GM19397 (cell line): ENCODE results near the gene TLR10.
"Not testable (repeated sequence)": the region's sequence is repeated elsewhere in the genome, so short reads cannot be mapped to it uniquely, and the experiment has no call there.

Experiments
- ATAC-seq: cut with Tn5 transposase; IDR thresholded peaks from one replicate; pipeline ENCODE4 v1.9.1; 2021; ENCODE audit warnings: mild to moderate bottlenecking, moderate library complexity; ENCODE audit not compliant: unreplicated experiment

Gene TLR10

DNA sequence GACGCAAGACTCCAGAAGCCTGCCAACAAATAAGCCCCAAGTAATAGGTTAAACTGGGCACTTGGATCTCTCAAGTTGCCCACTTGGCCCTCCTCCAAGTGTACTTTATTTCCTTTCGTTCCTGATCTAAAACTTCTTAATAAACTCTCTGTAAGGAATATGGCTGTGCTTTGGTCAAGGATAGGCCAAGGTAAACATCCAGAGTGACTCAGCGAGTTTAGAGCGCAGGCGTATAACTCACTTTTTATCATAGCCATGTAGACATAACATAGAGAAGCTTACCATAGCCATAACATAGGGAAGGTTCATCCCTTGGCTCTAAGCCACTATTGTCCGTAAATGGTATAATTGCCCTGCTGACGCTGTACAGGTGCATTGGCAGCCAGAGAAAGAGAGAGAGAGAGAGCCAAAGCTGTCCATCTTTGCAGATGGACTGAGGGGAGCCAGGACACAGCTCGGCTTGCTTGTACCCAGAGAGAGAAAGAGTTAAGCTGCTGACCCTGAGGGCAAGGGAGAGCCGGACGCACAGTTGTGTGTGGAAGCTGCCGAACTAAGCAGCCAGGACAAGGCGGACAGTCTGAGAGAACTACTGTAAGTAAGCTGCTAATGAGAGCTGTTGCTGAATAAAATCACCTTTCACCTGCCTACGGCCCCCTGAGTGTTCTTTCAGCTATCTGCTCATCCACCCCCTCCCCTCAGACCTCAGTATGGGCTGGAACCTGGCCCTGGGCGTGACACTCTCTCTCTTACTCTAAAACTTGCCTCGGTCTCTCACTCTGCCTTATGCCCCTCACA, 20.0 kb upstream of the TLR10 start:
- no peak for ATAC-seq

DNA sequence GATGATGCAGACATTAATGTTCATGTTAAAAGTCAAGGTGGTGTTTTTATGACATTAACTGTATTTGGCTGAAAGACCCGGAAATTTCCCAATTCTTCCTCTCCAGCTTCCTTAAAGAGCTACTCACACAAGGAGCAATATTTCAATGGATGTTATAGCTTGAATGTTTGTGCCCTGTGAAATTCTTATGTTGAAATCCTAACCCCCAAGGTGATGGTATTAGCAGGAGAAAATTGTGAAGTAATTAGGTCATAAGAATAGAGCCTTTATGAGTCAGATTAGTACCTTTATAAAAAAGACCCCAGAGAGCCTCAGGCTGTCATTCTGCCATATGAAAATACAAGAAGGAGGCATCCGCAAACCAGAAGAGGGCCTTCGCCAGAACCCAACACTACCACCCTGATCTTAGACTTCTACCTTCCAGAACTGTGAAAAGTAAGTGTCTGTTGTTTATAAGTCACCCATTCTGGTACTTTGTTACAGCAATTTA, 18.2 kb upstream of the TLR10 start:
- no peak for ATAC-seq

DNA sequence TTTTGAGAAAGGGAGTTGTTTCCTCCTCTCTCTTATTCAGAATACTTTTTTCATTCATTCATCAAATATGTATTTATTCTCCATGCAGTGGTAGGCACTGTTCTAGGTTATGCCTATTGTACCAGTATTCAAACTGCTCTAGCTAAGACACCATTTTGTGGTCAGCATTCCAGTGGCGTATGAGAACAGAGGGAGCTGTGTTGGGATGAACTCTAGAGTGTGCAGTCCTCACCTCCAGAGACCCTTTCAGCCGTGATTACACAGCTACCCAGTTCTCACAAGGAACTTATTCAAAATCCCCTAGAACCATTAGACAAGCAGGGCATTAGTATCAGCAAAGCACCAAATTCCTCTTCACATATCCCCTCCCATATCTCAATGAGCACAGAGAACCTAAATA, 17.6 kb upstream of the TLR10 start:
- no peak for ATAC-seq

DNA sequence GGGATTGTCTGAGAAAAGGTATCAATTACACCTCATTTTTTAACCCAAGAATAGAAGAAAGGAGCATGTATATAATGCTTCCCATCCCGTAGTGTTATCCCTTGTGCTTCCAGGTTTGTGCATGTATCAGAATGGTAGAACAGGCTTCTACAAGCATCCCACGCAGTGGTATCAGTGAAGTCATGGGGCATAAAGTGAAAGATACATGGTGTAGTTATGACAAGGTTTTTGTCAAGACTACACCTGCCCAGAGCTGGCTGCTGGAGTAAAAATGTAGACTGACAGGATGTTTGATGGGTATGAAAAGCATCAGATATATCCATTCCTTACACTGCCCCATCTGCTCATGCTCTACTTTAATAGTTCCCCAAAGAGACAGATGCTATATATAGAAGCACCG, 12.3 kb upstream of the TLR10 start:
- no peak for ATAC-seq

DNA sequence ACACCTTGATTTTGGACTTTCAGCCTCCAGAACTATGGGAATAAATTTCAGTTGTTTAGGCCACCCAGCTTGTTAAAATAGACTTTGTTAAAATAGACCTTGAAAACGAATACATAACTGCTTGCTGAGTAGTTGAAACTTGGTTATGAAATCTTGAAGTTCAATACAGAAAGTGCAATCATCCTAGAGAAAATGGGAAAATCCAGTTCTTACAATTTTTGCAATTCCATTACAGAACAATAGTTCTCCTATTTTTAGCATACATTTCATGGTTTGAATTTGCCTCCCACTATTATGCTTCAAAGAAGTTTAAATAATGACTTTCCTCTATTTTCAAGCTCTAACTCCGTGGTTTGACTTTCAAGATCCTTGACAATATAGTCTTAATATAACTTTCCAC, 11.3 kb upstream of the TLR10 start:
- ATAC-seq = no peak

DNA sequence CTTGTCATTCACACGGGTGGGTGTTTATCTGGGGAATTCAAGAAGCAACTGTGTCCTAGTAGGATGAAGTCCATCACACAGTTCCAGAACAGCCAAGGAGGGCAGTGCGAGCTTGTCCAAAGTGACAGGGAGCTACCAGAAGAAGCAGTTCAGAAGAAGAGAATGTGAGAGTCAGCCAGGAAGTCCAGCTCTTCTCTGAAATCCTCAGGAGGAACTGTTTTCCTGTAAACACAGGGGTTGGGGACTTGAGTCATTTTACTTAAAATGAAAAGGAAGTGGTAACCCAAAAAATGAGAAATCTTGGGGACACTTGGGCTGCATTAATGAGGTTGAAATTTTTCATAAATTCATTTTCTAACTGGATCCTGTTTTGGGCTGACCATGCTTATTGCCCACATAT, 8.2 kb upstream of the TLR10 start:
- no peak for ATAC-seq

DNA sequence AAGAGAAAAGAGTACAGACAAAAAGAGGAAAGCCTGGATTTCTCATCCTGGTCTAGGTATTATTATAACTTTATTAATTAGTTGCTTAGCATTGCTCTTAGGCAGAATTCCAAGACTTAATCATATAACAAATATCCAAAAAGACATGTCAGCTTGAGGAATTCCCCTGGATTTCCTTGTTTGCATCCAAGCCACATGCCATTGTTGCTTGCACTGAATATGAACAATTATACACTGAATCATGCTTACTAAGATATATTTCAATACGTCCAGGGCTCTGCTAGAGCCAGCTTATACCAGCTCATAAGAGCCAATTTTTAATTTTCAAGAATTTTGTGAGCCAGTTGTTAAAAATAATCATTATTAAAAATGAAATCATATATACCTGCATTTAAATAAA, 5.5 kb upstream of the TLR10 start:
- no peak for ATAC-seq

DNA sequence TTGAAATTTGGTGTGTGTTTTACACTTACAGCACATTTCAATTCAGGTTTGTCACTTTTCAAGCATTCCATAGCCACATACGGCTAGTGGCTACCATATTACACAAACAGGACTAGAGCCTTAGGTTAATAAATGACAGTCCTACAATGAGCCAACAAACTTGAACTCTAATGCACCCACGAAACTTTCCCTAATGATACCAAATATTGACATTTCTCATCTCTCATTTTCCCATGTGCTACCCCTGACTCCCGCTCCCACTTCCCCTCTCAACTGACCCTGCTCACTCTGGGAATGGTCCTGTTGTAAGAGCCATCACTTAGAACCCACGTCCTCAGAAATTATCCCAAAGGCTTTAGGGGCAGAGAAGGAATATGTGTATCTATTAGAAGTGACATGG, 4.9 kb upstream of the TLR10 start:
- ATAC-seq = no peak

DNA sequence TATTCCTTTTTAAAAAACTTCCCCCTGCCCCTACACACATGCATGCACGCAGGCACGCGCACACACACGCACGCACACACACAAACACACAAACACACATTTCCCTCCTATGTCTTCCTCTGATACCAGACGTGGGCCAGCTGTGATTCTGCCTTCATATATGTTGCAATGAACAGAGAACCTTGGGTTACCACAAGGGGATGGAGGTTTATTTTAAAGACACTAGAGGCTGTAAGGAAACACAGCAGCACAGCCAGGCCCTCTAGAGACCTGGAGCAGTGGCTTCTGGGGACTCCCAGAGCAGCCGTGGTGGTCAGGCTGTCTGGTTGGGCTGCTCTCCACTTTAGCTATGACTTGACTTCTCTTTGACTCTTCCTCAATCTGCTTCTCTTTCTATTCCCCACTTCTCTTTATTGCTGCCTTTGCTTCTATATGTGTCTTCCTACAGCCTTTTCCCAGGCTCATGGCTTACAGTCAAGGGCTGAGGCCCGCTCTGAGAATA, 3.2 kb upstream of the TLR10 start:
- ATAC-seq = peak; percentile 59

DNA sequence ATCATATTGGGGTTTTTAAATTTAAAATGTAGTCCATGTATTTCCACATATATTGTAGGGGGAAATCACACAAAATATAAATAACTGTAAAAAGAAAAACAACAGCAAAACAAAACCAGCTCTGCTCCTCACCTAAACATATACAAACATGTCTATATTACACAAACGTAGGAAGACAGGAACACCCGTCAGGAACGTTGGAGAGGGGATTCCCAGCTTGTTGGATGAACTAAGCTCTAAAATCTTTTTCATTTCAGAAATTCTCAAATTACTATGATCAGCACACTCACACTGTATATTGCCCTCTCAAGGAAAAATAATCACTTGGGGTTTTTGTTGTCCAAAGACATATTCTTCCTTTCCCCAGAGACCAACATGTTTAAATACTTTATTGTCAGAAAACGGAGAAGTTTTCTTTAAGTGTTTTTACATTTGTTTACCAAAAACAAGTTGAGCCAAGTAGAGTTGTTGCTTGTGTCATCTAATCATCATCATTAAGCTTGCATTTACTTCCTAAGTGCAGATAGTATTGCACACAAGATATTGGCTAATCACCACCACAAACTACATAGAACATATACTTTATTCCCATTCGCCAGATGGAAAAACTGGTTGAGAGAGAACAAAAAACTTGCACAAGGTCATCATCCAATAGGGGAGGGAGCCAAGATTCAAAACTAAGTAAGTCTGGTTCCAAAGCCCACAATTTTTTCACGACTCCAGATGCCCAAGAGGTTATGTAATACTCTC, 2.4 kb upstream of the TLR10 start:
- no peak for ATAC-seq

DNA sequence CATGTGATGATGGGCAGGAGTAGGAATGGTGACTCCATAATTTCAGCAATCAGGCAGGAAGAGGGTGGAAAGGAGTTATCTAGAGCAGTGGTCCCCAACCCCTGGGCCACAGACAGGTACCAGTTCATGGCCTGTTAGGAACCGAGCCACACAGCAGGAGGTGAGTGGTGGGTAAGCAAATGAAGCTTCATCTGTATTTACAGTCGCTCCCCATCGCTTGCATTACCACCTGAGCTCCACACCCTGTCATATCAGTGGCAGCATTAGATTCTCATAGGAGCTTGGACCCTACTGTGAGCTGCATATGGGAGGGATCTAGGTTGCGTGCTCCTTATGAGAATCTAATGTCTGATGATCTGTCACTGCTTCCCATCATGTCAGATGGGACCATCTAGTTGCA, 1.4 kb upstream of the TLR10 start:
- ATAC-seq = no peak

DNA sequence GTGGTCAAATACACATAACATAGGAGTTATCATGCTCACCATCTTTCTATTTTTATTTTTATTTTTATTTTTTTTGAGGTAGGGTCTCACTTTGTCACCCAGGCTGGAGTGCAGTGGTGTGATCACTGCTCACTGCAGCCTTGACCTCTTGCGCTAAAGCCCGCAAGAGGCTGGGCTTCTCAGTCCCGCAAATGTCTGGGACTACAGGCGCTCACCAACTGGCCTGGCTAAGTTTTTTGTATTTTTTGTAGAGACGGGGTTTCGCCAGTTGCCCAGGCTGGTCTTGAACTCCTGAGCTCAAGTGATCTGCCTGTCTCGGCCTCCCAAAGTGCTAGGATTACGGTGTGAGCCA, 295 bp upstream of the TLR10 start:
- no peak for ATAC-seq

DNA sequence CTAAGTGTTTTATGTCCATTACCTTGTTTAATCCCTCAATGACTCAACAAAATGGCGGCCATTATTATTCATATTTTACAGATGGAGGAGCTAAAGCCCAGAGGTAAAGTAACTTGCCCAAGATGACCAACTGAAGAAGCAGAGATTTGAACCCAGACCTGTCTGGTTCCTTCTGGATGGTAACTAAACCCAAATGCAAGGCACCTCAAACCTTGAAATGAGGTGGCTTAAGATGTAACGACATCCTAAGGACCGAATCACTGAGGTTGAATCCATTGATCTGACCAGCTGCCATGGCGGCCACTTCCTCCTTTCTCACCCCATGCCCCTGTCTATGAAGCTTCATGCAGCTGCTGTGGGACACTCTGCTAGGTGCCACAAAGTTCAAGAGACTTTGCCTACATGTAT, 932 bp downstream of the TLR10 start:
- ATAC-seq = no peak

DNA sequence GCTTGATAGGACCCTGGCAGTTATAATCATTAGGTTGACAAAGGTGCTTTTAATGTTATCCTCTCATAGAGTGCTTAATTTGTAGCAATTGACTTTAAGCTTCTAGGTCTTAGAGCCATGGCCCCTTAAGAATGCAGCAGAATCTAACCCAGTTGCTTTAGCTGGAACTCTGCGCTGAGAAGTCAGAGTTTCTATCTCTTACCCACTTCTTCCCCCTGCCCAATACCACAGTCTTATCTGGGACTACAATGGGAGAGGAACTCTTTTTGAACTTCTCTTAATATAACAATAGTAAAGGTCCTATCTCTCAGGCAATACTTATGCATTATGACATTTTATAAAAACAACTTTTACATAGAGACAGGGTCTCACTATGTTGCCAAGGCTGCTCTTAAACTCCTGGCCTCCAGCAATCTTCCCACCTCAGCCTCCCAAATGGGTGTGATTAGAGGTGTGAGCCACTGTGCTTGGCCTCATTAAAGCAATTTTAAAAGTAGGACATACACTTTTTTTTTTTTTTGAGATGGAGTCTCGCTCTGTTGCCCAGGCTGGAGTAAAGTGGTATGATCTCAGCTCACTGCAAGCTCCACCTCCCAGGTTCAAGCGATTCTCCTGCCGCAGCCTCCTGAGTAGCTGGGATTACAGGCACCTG, 1.8 kb downstream of the TLR10 start:
- no peak for ATAC-seq

DNA sequence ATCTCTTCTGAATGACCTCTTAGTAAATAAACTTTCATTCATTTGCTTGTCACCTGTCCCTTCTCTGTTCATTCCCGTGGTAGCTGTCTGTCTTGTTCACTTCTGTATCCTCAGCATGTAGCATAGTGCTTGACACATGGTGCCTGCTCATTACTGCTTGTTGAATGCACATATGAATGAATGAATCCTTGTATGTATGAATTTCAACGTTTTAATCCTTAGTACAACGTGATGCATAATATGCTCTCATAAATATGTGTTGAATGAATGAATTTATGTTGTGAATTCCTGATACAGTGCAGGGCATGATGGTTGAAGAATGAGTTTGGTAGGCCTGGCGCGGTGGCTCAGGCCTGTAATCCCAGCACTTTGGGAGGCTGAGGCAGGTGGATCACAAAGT, 3.0 kb downstream of the TLR10 start:
- no peak for ATAC-seq

DNA sequence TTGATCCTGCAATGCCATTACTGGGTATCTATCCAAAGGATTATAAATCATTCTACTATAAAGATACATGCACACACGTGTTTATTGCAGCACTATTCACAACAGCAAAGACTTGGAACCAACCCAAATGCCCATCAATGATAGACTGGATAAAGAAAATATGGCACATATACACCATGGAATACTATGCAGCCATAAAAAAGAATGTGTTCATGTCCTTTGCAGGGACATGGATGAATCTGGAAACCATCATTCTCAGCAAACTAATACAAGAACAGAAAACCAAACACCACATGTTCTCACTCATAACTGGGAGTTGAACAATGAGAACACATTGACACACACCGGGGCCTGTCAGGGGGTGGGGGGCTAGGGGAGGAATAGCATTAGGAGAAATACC, 4.9 kb downstream of the TLR10 start:
- ATAC-seq = not testable (repeated sequence)

DNA sequence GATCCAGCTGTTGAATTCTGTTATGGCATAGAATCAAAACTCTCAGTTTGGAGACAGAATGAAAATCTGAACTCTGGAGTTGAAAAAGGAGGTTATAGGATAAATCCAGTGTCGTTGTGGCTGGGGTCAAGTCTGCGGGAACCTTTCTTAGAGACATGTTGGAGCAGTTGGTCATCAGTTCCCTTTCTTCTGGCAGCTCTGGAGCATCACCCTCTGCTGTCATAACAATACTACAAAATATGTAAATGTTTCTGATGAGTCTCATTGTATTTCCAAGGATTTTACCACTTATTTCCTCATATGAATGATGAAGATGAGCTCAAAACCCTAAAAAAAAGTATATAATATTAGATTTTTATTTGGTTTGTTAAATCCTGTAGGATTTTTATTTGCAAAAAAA, 7.5 kb downstream of the TLR10 start:
- ATAC-seq = no peak

DNA sequence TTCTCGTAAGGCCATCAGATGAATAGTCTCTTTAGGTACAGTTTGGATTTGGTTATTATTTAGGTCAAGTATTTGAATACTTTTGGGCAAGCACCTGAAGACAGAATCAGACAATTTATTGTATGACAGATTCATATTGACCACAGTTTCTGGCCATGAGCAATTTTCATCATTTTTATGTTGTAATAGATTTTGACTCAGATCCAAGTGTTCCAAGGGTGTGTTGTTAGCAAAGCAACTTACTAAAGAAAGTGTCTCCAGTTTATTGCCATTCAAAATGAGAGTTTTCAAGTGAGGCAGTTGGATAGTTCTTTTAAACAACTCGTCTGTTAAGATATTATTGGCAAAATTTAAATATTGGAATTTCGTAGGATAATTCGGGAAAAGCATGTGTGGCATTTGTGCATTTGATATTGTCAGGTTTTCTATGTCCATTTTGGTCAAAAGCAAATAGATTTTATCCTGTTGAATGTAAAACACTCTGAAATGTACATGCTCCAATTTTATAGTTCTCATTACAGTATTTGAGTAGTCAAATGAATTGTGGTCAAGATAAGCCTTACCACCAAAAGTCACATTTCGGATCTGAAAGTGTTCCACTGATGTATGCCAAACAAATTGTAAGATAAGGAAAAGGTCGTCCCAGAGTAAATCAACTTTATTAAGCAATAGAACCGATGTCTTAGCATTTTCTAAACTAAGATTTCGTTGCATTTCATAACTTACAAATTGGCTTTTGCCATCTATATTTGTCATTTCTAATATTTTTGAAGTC, 8.4 kb downstream of the TLR10 start:
- ATAC-seq = no peak

DNA sequence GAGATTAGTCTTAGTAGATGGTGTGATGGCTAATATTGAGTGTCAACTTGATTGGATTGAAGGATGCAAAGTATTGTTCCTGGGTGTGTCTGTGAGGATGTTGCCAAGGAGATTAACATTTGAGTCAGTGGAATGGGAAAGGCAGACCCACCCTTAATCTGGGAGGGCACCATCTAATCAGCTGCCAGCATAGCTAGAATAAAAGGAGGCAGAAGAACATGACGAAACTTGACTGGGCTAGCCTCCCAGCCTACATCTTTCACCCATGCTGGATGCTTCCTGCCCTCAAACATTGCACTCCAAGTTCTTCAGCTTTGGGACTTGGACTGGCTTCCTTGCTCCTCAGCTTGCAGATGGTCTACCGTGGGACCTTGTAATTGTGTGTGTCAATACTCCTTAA, 12.5 kb downstream of the TLR10 start:
- not testable (repeated sequence) for ATAC-seq

DNA sequence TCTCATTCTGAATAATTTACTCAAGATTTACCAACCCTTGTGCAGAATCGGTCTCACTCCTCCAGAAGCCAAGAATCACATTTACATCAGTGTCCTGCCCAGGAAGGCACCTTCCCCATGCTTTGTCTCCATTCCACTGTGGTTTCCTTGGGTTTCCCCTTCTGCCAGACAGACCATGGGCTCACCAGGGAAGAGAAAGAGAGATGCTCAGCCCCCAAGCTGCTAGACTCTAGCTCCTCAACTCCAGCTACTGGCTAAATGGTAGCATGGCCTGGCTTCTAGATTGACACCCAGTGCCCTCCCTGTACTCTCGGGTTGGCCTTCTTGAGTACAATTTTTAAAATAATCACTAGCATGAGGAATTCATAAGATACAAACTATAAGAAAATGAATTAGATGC, 12.9 kb downstream of the TLR10 start:
- no peak for ATAC-seq

DNA sequence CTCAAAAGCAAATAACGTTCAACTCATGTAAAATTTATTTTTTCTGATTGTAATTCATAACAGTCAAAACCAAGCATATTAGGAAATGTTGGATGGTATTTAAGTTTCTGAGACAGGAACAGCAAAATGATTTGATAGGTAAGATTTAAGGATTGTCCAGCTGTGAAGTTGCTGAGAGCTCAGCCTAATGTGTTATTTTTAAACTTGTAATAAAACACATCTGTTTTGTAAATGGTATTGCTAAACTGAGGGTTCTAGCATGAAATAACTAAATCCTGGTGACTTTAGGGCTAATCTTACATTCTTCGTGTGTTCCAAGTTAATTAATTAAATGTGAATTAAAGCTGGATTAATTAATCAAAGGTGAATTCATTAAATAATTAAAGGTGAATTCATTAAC, 13.3 kb downstream of the TLR10 start:
- ATAC-seq = no peak
